ENCODE measurements around the gene CISH. TPM values are rescaled to one million over a fixed set of nuclear protein-coding genes. Genes with fewer than 3 reads are reported as not detected.

CISH gene
- polyA plus RNA-seq, 4 donors, result 4.8 to 47.0 (median 7.4) TPM

- Histone ChIP-seq H3K9me3 (ENCODE audit: control insufficient read depth in 2 of 2, insufficient read depth in 1 of 2, low read depth in 1 of 2, low read length in 1 of 2) (no peaks in the 10 kb centered on the region), H3K4me3 (ENCODE audit: low read depth in 1 of 3, low read length in 3 of 3) (no peak overlapping the region), H3K27me3 (ENCODE audit: control insufficient read depth in 3 of 3, insufficient read depth in 3 of 3, low read length in 3 of 3) (no peaks in the 10 kb centered on the region), H3K36me3 (ENCODE audit: control insufficient read depth in 3 of 3, insufficient read depth in 2 of 3, low read depth in 1 of 3, low read length in 3 of 3) (no peaks in the 10 kb centered on the region), H3K4me1 (ENCODE audit: control insufficient read depth in 3 of 3, insufficient read depth in 2 of 3, low read depth in 1 of 3, low read length in 2 of 3) (peaks cover 0 to 34% (median 3%) of the 10 kb centered on the region in 3 donors), H3K27ac (ENCODE audit: low read depth in 1 of 3, low read length in 2 of 3) (peak overlapping the region in 2 of 3 donors; percentile 9 to 15)
- DNase-seq (no peak), FAIRE-seq (no peak)
- WGBS, 3 donors, result 49 to 57% (median 55%) methylated on average over 8 to 9 of the region's 9 CpGs
Observed at GRCh38 chr3:50591196-50591741, 20.3 kb downstream of the CISH start.

- DNase-seq, result no peak
- 76 to 85% (median 84%) methylated on average over 4 of the region's 4 CpGs for WGBS, 3 donors
- no peak overlapping the region for H3K27ac ChIP-seq (ENCODE audit: low read depth in 1 of 3, low read length in 2 of 3)
Observed at GRCh38 chr3:50588759-50589433, 22.7 kb downstream of the CISH start.

GRCh38 chr3:50587806-50588758 is 23.5 kb downstream of the CISH start:
- peaks cover 0 to 28% (median 3%) of the 10 kb centered on the region in 3 donors for H3K4me1 ChIP-seq (ENCODE audit: control insufficient read depth in 3 of 3, insufficient read depth in 2 of 3, low read depth in 1 of 3, low read length in 2 of 3)
- H3K27ac ChIP-seq (ENCODE audit: low read depth in 1 of 3, low read length in 2 of 3), result no peak overlapping the region
- no peak for FAIRE-seq
- no peaks in the 10 kb centered on the region for H3K27me3 ChIP-seq (ENCODE audit: control insufficient read depth in 3 of 3, insufficient read depth in 3 of 3, low read length in 3 of 3)
- no peak overlapping the region for H3K4me3 ChIP-seq (ENCODE audit: low read depth in 1 of 3, low read length in 3 of 3)
- peak in 1 of 2 donors; percentile 59 for DNase-seq
- peaks cover 0 to 23% (median 0%) of the 10 kb centered on the region in 3 donors for H3K36me3 ChIP-seq (ENCODE audit: control insufficient read depth in 3 of 3, insufficient read depth in 2 of 3, low read depth in 1 of 3, low read length in 3 of 3)
- no peaks in the 10 kb centered on the region for H3K9me3 ChIP-seq (ENCODE audit: control insufficient read depth in 2 of 2, insufficient read depth in 1 of 2, low read depth in 1 of 2, low read length in 1 of 2)
- WGBS, 3 donors, result 31 to 52% (median 43%) methylated on average over 17 of the region's 17 CpGs

More at GRCh38 chr3:50588759-50589433, 22.7 kb downstream of the CISH start:
- H3K4me3 ChIP-seq (ENCODE audit: low read depth in 1 of 3, low read length in 3 of 3), result no peak overlapping the region
- no peaks in the 10 kb centered on the region for H3K9me3 ChIP-seq (ENCODE audit: control insufficient read depth in 2 of 2, insufficient read depth in 1 of 2, low read depth in 1 of 2, low read length in 1 of 2)
- peaks cover 0 to 32% (median 3%) of the 10 kb centered on the region in 3 donors for H3K4me1 ChIP-seq (ENCODE audit: control insufficient read depth in 3 of 3, insufficient read depth in 2 of 3, low read depth in 1 of 3, low read length in 2 of 3)
- FAIRE-seq, result no peak
- no peaks in the 10 kb centered on the region for H3K27me3 ChIP-seq (ENCODE audit: control insufficient read depth in 3 of 3, insufficient read depth in 3 of 3, low read length in 3 of 3)
- H3K36me3 ChIP-seq (ENCODE audit: control insufficient read depth in 3 of 3, insufficient read depth in 2 of 3, low read depth in 1 of 3, low read length in 3 of 3), result peaks cover 0 to 15% (median 0%) of the 10 kb centered on the region in 3 donors

GRCh38 chr3:50587373-50587772 is 24.2 kb downstream of the CISH start:
- Histone ChIP-seq H3K27ac (ENCODE audit: low read depth in 1 of 3, low read length in 2 of 3) (no peak overlapping the region), H3K9me3 (ENCODE audit: control insufficient read depth in 2 of 2, insufficient read depth in 1 of 2, low read depth in 1 of 2, low read length in 1 of 2) (no peaks in the 10 kb centered on the region), H3K4me3 (ENCODE audit: low read depth in 1 of 3, low read length in 3 of 3) (no peak overlapping the region), H3K27me3 (ENCODE audit: control insufficient read depth in 3 of 3, insufficient read depth in 3 of 3, low read length in 3 of 3) (no peaks in the 10 kb centered on the region), H3K4me1 (ENCODE audit: control insufficient read depth in 3 of 3, insufficient read depth in 2 of 3, low read depth in 1 of 3, low read length in 2 of 3) (peaks cover 0 to 21% (median 3%) of the 10 kb centered on the region in 3 donors), H3K36me3 (ENCODE audit: control insufficient read depth in 3 of 3, insufficient read depth in 2 of 3, low read depth in 1 of 3, low read length in 3 of 3) (peaks cover 0 to 28% (median 0%) of the 10 kb centered on the region in 3 donors)
- 91 to 96% (median 93%) methylated on average over 6 of the region's 6 CpGs for WGBS, 3 donors
- FAIRE-seq, result no peak
- DNase-seq, result no peak

- Histone ChIP-seq H3K9me3 (ENCODE audit: control insufficient read depth in 2 of 2, insufficient read depth in 1 of 2, low read depth in 1 of 2, low read length in 1 of 2) (no peaks in the 10 kb centered on the region), H3K4me1 (ENCODE audit: control insufficient read depth in 3 of 3, insufficient read depth in 2 of 3, low read depth in 1 of 3, low read length in 2 of 3) (peaks cover 0 to 21% (median 3%) of the 10 kb centered on the region in 3 donors), H3K4me3 (ENCODE audit: low read depth in 1 of 3, low read length in 3 of 3) (no peak overlapping the region), H3K27me3 (ENCODE audit: control insufficient read depth in 3 of 3, insufficient read depth in 3 of 3, low read length in 3 of 3) (no peaks in the 10 kb centered on the region), H3K27ac (ENCODE audit: low read depth in 1 of 3, low read length in 2 of 3) (no peak overlapping the region), H3K36me3 (ENCODE audit: control insufficient read depth in 3 of 3, insufficient read depth in 2 of 3, low read depth in 1 of 3, low read length in 3 of 3) (peaks cover 0 to 35% (median 0%) of the 10 kb centered on the region in 3 donors)
- no peak for FAIRE-seq
- DNase-seq, result no peak
- WGBS, 3 donors, result 53 to 71% (median 66%) methylated on average over 3 of the region's 3 CpGs
Observed at GRCh38 chr3:50586763-50587070, 24.9 kb downstream of the CISH start.

GRCh38 chr3:50585919-50586762 is 25.4 kb downstream of the CISH start:
- Histone ChIP-seq H3K27me3 (ENCODE audit: control insufficient read depth in 3 of 3, insufficient read depth in 3 of 3, low read length in 3 of 3) (no peaks in the 10 kb centered on the region), H3K27ac (ENCODE audit: low read depth in 1 of 3, low read length in 2 of 3) (no peak overlapping the region), H3K4me1 (ENCODE audit: control insufficient read depth in 3 of 3, insufficient read depth in 2 of 3, low read depth in 1 of 3, low read length in 2 of 3) (peaks cover 0 to 21% (median 3%) of the 10 kb centered on the region in 3 donors), H3K4me3 (ENCODE audit: low read depth in 1 of 3, low read length in 3 of 3) (no peak overlapping the region), H3K9me3 (ENCODE audit: control insufficient read depth in 2 of 2, insufficient read depth in 1 of 2, low read depth in 1 of 2, low read length in 1 of 2) (no peaks in the 10 kb centered on the region), H3K36me3 (ENCODE audit: control insufficient read depth in 3 of 3, insufficient read depth in 2 of 3, low read depth in 1 of 3, low read length in 3 of 3) (peaks cover 0 to 41% (median 0%) of the 10 kb centered on the region in 3 donors)
- DNase-seq (no peak), FAIRE-seq (no peak)
- 81 to 93% (median 88%) methylated on average over 6 of the region's 6 CpGs for WGBS, 3 donors

GRCh38 chr3:50584391-50584790 is 27.2 kb downstream of the CISH start:
- Histone ChIP-seq H3K9me3 (ENCODE audit: control insufficient read depth in 2 of 2, insufficient read depth in 1 of 2, low read depth in 1 of 2, low read length in 1 of 2) (no peaks in the 10 kb centered on the region), H3K27me3 (ENCODE audit: control insufficient read depth in 3 of 3, insufficient read depth in 3 of 3, low read length in 3 of 3) (no peaks in the 10 kb centered on the region), H3K27ac (ENCODE audit: low read depth in 1 of 3, low read length in 2 of 3) (peak overlapping the region in 2 of 3 donors; percentile 12 to 45), H3K36me3 (ENCODE audit: control insufficient read depth in 3 of 3, insufficient read depth in 2 of 3, low read depth in 1 of 3, low read length in 3 of 3) (peaks cover 0 to 58% (median 0%) of the 10 kb centered on the region in 3 donors), H3K4me3 (ENCODE audit: low read depth in 1 of 3, low read length in 3 of 3) (no peak overlapping the region), H3K4me1 (ENCODE audit: control insufficient read depth in 3 of 3, insufficient read depth in 2 of 3, low read depth in 1 of 3, low read length in 2 of 3) (peaks cover 0 to 19% (median 0%) of the 10 kb centered on the region in 3 donors)
- DNase-seq (no peak), FAIRE-seq (no peak)
- WGBS, 3 donors, result 72 to 87% (median 83%) methylated on average over 2 of the region's 2 CpGs
